Uterus (tissue), 2 donors: ENCODE measurements around the gene PPP4C.

ENCODE experiments used
- CTCF ChIP-seq, 4 experiments: fragments of 200-600 bp in 2 of 4; fragments of 450-650 bp in 2 of 4; sonication (generic) in 2 of 4; IDR thresholded peaks; one replicate each; pipeline ENCODE4 v1.5.1; 2016 to 2019; ENCODE audit warnings: antibody characterized with exemption in 4 of 4, mild to moderate bottlenecking in 2 of 4, moderate library complexity in 1 of 4
- POLR2A ChIP-seq, 2 donors: fragments of 450-650 bp; IDR thresholded peaks; one replicate each; pipeline ENCODE4 v1.6.1; 2016; ENCODE audit warnings: antibody characterized with exemption in 2 of 2, mild to moderate bottlenecking in 1 of 2, moderate library complexity in 1 of 2

GRCh38 chr16:30121741-30122571 is 46.2 kb downstream of the PPP4C start:
- TF ChIP-seq CTCF (IDR thresholded peaks at IDR 0.05) (no peak), POLR2A (IDR thresholded peaks at IDR 0.05) (peak in 1 of 2 donors; percentile 45)
